Kidney (tissue), 14 donors: ENCODE data around the gene MMP10. TPM values are rescaled to one million over a fixed set of nuclear protein-coding genes. Genes with fewer than 3 reads are reported as not detected.
A peak's percentile ranks its signal among the peaks of the same experiment; 100 is the strongest.

Experiments used
- DNase-seq, 5 donors: peaks; one replicate each; pipeline ENCODE4 v3.0.0-alpha.2; 2013 to 2020
- FAIRE-seq: peaks from 2 replicates; lab custom pipeline; 2012; peaks lifted over from hg19 to GRCh38; lab: Jason Lieb, UNC
- H3K27ac ChIP-seq, 2 donors: one replicate each; pipeline ENCODE4 v1.7.0; 2013; ENCODE audit warnings: low read depth in 2 of 2, low read length in 2 of 2, inconsistent platforms in 1 of 2
- H3K27me3 ChIP-seq: one replicate; pipeline ENCODE4 v1.7.1; 2013; ENCODE audit warnings: low read length, inconsistent platforms; ENCODE audit not compliant: control insufficient read depth, insufficient read depth
- H3K36me3 ChIP-seq, 3 donors: one replicate each; pipeline versions ENCODE4 v1.7.0 to v1.7.1; 2013; ENCODE audit warnings: low read length in 3 of 3, control low read depth in 1 of 3, inconsistent platforms in 1 of 3; ENCODE audit not compliant: insufficient read depth in 3 of 3, control insufficient read depth in 2 of 3
- H3K4me1 ChIP-seq, 3 donors: one replicate each; pipeline versions ENCODE4 v1.7.0 to v1.7.1; 2013; ENCODE audit warnings: low read length in 3 of 3, inconsistent platforms in 1 of 3, low read depth in 1 of 3; ENCODE audit not compliant: control insufficient read depth in 2 of 3, insufficient read depth in 2 of 3
- H3K4me3 ChIP-seq, 3 donors: one replicate each; pipeline versions ENCODE4 v1.7.0 to v1.8.1; 2013; ENCODE audit warnings: low read length in 3 of 3, control low read depth in 1 of 3, inconsistent platforms in 1 of 3
- H3K9ac ChIP-seq, 3 donors: one replicate each; pipeline versions ENCODE4 v1.7.0 to v1.7.1; 2013; ENCODE audit warnings: low read length in 3 of 3, control low read depth in 1 of 3, inconsistent platforms in 1 of 3
- H3K9me3 ChIP-seq, 3 donors: one replicate each; pipeline versions ENCODE4 v1.7.0 to v1.7.1; 2013; ENCODE audit warnings: low read length in 3 of 3, control low read depth in 1 of 3, inconsistent platforms in 1 of 3; ENCODE audit not compliant: control insufficient read depth in 2 of 3, insufficient read depth in 1 of 3
- intact Hi-C: fragments of 100-400 bp; cut with DNase I; formaldehyde crosslinking; loops from one replicate; pipeline ENCODE4 v1.11.1; 2022
- polyA plus RNA-seq: library from polyadenylated mRNA; stranded (reverse); fragments of 350-450 nt; fragmentation: Illumina TruSeq; extraction: RNeasy Lipid Tissue Mini Kit (QIAGEN cat#74804); gene quantifications from one replicate; pipeline ENCODE4 v1.2.3, GENCODE V29; 2014; ENCODE audit warnings: low read depth, low replicate concordance; ENCODE audit not compliant: insufficient read depth
- total RNA-seq: library from RNA; stranded (reverse); fragmentation: NEBNext Ultra II Directional; extraction: Animal tissue kit (Norgen Biotek cat#: 25700); gene quantifications from one replicate; pipeline ENCODE4 v1.2.1, GENCODE V29; 2021
- TF ChIP-seq, protein P1 (sequence below): IDR thresholded peaks from 3 replicates; pipeline ENCODE4 v1.5.1; 2012; ENCODE audit warnings: mild to moderate bottlenecking, moderate library complexity, borderline replicate concordance; ENCODE audit not compliant: insufficient read depth; ENCODE audit errors: extremely low read depth
- donor health status: control.
- donor health status: control.
- donor health status: control.
- donor health status: control.
- donor health status: control.
- donor health status: DM: yes; HTN: yes; CAD: no.
- donor health status: Normal renal cell carcinoma (clear cell type).

MMP10 gene
- total and polyA plus RNA-seq, 2 donors from 2014 or later: 0.22 TPM; not detected in 1

DNA sequence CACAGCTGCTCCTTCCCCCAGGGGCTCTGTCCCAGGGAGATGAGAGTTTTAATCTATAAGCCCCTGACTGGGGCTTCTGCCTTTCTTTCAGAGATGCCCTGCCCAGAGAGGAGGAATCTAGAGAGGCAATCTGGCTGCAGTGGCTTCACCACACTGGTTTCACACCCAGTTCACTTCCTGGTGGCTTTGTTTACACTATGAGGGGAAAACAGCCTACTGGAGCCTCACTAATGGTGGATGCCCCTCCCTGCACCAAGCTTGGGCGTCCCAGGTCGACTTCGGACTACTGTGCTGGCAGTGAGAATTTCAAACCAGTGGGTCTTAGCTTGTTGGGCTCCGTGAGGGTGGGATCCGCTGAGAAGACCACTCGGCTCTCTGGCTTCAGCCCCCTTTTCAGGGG, 39.1 kb upstream of the MMP10 start:
- Histone ChIP-seq H3K4me1 (no peaks in the 10 kb centered on the region), H3K36me3 (no peaks in the 10 kb centered on the region), H3K4me3 (no peak overlapping the region), H3K9me3 (no peaks in the 10 kb centered on the region), H3K27ac (no peak overlapping the region), H3K9ac (no peak overlapping the region), H3K27me3 (no peaks in the 10 kb centered on the region)
- intact Hi-C loops: no loop called here
- FAIRE-seq (no peak), DNase-seq (no peak)
- TF ChIP-seq, protein P1, sequence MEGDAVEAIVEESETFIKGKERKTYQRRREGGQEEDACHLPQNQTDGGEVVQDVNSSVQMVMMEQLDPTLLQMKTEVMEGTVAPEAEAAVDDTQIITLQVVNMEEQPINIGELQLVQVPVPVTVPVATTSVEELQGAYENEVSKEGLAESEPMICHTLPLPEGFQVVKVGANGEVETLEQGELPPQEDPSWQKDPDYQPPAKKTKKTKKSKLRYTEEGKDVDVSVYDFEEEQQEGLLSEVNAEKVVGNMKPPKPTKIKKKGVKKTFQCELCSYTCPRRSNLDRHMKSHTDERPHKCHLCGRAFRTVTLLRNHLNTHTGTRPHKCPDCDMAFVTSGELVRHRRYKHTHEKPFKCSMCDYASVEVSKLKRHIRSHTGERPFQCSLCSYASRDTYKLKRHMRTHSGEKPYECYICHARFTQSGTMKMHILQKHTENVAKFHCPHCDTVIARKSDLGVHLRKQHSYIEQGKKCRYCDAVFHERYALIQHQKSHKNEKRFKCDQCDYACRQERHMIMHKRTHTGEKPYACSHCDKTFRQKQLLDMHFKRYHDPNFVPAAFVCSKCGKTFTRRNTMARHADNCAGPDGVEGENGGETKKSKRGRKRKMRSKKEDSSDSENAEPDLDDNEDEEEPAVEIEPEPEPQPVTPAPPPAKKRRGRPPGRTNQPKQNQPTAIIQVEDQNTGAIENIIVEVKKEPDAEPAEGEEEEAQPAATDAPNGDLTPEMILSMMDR: no peak

DNA sequence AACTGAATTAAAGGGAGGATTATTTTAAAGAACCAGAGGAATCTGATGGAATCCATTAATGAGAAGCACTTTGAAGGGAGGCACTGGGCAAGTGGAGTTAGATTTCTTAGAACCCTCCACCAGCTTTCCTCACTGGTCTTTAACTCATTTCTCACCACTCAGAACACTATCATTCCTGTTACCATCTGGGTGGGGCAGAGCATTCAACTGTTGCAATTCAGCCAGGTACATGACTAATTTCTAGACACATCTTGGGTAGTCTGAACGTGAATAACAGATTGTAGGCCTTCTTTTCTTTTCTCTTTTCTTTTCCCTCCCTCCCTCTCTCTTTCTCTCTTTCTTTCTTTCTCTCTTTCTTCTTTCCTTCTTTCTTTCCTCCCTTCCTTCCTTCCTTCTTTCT, 33.1 kb upstream of the MMP10 start:
- Histone ChIP-seq H3K4me3 (no peak overlapping the region), H3K9ac (no peak overlapping the region), H3K9me3 (no peaks in the 10 kb centered on the region), H3K36me3 (no peaks in the 10 kb centered on the region), H3K27me3 (no peaks in the 10 kb centered on the region), H3K27ac (no peak overlapping the region), H3K4me1 (no peaks in the 10 kb centered on the region)
- TF ChIP-seq, protein P1: no peak
- intact Hi-C loops: no loop called here
- FAIRE-seq: no peak
- DNase-seq: no peak

DNA sequence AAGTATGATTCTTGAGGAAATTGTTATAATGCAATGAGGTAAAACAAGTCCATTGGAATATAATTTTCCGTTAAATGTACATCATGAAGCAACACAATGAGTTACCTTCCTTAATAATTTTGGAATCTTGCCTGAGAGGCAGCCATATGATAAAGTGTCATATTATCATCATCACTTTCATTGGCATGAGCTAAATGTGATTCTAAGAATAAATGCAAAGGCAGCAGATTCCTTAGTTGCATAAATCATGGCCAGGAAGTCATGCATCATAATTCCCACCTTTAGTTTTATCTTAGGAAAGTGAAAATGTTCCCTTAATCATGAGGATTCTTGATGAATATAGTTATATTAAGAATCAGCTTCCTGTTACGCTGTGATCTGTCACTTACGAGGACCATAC, 31.8 kb upstream of the MMP10 start:
- TF ChIP-seq, protein P1: no peak
- intact Hi-C loops: no loop called here
- no peaks in the 10 kb centered on the region for H3K27me3 ChIP-seq

DNA sequence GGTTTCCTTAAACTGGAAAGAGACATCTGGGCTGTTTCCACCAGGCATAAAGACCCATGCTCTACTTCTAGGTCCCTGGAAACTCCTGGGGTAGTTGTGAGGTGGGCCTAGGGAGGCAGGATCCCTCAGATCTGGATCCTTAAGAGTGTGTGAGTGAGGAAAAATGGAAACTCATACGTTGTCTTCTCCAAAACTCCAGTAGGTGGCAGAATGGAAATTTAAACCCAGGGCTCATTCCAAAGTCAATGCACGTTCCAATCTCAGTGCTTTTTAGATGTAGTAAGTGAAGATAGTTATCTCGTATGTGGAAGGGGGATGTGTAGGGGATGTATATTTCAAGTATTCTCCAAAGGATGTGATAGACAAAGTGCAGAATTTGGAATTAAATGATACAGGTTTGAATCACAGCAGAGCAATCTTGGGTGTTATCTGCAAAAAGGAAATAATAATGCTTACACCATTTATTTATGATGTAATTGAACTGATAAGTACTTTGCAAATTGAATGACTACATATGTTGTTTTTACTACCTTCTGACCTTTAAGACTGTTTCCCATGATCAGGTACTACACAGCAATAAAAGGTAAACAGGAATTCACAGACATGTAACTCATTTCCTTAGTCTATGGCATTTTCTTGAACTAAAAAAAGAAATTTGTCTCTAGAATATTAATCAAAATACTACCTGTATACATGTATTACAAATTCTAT, 30.7 kb upstream of the MMP10 start:
- TF ChIP-seq, protein P1: peak; percentile 30
- DNase-seq (peak in 2 of 5 donors; percentile 26 to 40), FAIRE-seq (no peak)

More for the DNA sequence above, 31.8 kb upstream of the MMP10 start:
- Histone ChIP-seq H3K36me3 (no peaks in the 10 kb centered on the region), H3K4me3 (no peak overlapping the region), H3K4me1 (no peaks in the 10 kb centered on the region), H3K9me3 (no peaks in the 10 kb centered on the region), H3K27ac (no peak overlapping the region), H3K9ac (no peak overlapping the region)
- FAIRE-seq (no peak), DNase-seq (no peak)

More for the DNA sequence above, 30.7 kb upstream of the MMP10 start:
- H3K27ac ChIP-seq: no peak overlapping the region
- no peaks in the 10 kb centered on the region for H3K36me3 ChIP-seq
- intact Hi-C loops: no loop called here
- H3K9ac ChIP-seq: no peak overlapping the region
- no peaks in the 10 kb centered on the region for H3K27me3 ChIP-seq
- H3K4me1 ChIP-seq: no peaks in the 10 kb centered on the region
- no peak overlapping the region for H3K4me3 ChIP-seq
- H3K9me3 ChIP-seq: no peaks in the 10 kb centered on the region
